Peyer's patch (tissue), 4 donors: ENCODE results near the gene GNAO1. TPM values are rescaled to one million over a fixed set of nuclear protein-coding genes. Genes with fewer than 3 reads are reported as not detected.

Experiments used
- DNase-seq, 3 donors: peaks; one replicate each; pipeline ENCODE4 v3.0.0-alpha.2; 2017 to 2019
- H3K27ac ChIP-seq, 4 donors: fragments of 200-600 bp; sonication (generic); one replicate each; pipeline ENCODE4 v1.5.1; 2016 to 2019
- H3K27me3 ChIP-seq, 2 donors: fragments of 200-600 bp; sonication (generic); one replicate each; pipeline ENCODE4 v1.5.1; 2019
- H3K36me3 ChIP-seq, 3 donors: fragments of 200-600 bp; sonication (generic); one replicate each; pipeline ENCODE4 v1.5.1; 2016 to 2019
- H3K4me1 ChIP-seq, 4 donors: fragments of 200-600 bp; sonication (generic); one replicate each; pipeline ENCODE4 v1.5.1; 2016 to 2019
- H3K4me3 ChIP-seq, 4 donors: fragments of 200-600 bp; sonication (generic); 1 replicate in 3 of 4; 2 replicates in 1 of 4; pipeline ENCODE4 v1.5.1; 2016 to 2019; ENCODE audit warnings: mild to moderate bottlenecking in 1 of 4
- H3K9me3 ChIP-seq, 4 donors: fragments of 200-600 bp; sonication (generic); one replicate each; pipeline ENCODE4 v1.5.1; 2016 to 2019; ENCODE audit warnings: mild to moderate bottlenecking in 1 of 4
- POLR2A ChIP-seq, 2 donors: fragments of 450-650 bp; IDR thresholded peaks; one replicate each; pipeline ENCODE4 v1.5.1; 2017; ENCODE audit warnings: antibody characterized with exemption in 2 of 2, mild to moderate bottlenecking in 2 of 2, moderate library complexity in 2 of 2
- total RNA-seq, 4 donors: library from RNA; depleted of rRNA; stranded (reverse); fragments of >200 nt; gene quantifications; one replicate each; pipeline ENCODE4 v1.1.0, GENCODE V29; 2016
- TF ChIP-seq, protein P1 (sequence below), 6 experiments: fragments of 450-650 bp in 4 of 6; fragments of 200-600 bp in 2 of 6; sonication (generic) in 1 of 6; IDR thresholded peaks; one replicate each; pipeline ENCODE4 v1.5.1; 2017 to 2019; ENCODE audit warnings: antibody characterized with exemption in 6 of 6, mild to moderate bottlenecking in 3 of 6, moderate library complexity in 1 of 6

The GNAO1 gene
- total RNA-seq, 4 donors from 2014 or later = 6.3 to 39.6 (median 7.3) TPM

DNA sequence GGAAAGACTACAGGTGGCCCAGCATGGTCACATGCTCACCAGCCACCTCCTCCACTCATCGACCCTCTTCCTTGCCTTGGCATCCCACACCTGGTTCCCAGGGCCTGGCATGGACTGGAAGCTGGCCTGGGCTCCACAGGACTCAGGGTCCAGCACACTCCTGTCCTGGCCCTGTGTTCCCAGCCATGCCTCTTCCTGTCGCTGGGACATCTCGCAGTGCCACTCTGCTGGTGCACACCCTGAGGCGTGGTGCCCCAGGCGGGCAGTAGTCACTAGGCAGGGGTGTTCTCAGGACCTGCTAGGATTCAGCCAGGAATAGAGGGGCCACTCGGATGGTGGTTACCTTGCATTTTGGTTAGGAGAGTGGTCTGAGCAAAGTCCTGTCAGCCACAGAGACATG is 134.7 kb downstream of the GNAO1 start:
- Histone ChIP-seq H3K9me3 (no peaks in the 10 kb centered on the region), H3K36me3 (no peaks in the 10 kb centered on the region), H3K4me3 (no peak overlapping the region), H3K4me1 (no peaks in the 10 kb centered on the region), H3K27me3 (no peaks in the 10 kb centered on the region), H3K27ac (no peak overlapping the region)
- TF ChIP-seq, protein P1, sequence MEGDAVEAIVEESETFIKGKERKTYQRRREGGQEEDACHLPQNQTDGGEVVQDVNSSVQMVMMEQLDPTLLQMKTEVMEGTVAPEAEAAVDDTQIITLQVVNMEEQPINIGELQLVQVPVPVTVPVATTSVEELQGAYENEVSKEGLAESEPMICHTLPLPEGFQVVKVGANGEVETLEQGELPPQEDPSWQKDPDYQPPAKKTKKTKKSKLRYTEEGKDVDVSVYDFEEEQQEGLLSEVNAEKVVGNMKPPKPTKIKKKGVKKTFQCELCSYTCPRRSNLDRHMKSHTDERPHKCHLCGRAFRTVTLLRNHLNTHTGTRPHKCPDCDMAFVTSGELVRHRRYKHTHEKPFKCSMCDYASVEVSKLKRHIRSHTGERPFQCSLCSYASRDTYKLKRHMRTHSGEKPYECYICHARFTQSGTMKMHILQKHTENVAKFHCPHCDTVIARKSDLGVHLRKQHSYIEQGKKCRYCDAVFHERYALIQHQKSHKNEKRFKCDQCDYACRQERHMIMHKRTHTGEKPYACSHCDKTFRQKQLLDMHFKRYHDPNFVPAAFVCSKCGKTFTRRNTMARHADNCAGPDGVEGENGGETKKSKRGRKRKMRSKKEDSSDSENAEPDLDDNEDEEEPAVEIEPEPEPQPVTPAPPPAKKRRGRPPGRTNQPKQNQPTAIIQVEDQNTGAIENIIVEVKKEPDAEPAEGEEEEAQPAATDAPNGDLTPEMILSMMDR (IDR thresholded peaks at IDR 0.05) = no peak
- no peak for DNase-seq

- TF ChIP-seq, protein P1 (IDR thresholded peaks at IDR 0.05) = no peak
- TF ChIP-seq POLR2A (IDR thresholded peaks at IDR 0.05) = no peak
- DNase-seq = no peak
- H3K4me1 ChIP-seq = no peaks in the 10 kb centered on the region
- no peaks in the 10 kb centered on the region for H3K27me3 ChIP-seq
- H3K27ac ChIP-seq = no peak overlapping the region
- no peak overlapping the region for H3K4me3 ChIP-seq
- no peaks in the 10 kb centered on the region for H3K9me3 ChIP-seq
- no peaks in the 10 kb centered on the region for H3K36me3 ChIP-seq
Measured at GRCh38 chr16:56327071-56327928, 136.0 kb downstream of the GNAO1 start.

DNA sequence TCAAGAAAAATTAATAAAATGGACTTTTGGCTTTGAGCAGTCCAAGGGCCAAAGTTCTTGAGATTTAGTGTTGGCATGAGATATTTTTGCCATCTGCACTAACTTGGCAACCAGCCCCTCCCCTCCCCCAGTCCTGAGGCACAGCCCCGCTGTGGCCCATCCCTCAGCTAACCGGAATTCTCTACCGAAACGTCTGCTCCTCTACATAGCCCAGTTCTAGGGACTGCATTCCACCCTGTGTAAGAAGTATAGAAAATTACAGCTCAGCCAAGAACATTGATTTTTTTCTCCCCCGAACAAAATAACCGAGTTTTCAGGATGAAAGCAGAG is 136.6 kb downstream of the GNAO1 start:
- Histone ChIP-seq H3K4me3 (no peak overlapping the region), H3K36me3 (no peaks in the 10 kb centered on the region), H3K27ac (no peak overlapping the region), H3K27me3 (no peaks in the 10 kb centered on the region), H3K4me1 (no peaks in the 10 kb centered on the region), H3K9me3 (no peaks in the 10 kb centered on the region)
- no peak for DNase-seq
- TF ChIP-seq, protein P1 (IDR thresholded peaks at IDR 0.05) = no peak
- TF ChIP-seq POLR2A (IDR thresholded peaks at IDR 0.05) = no peak

DNA sequence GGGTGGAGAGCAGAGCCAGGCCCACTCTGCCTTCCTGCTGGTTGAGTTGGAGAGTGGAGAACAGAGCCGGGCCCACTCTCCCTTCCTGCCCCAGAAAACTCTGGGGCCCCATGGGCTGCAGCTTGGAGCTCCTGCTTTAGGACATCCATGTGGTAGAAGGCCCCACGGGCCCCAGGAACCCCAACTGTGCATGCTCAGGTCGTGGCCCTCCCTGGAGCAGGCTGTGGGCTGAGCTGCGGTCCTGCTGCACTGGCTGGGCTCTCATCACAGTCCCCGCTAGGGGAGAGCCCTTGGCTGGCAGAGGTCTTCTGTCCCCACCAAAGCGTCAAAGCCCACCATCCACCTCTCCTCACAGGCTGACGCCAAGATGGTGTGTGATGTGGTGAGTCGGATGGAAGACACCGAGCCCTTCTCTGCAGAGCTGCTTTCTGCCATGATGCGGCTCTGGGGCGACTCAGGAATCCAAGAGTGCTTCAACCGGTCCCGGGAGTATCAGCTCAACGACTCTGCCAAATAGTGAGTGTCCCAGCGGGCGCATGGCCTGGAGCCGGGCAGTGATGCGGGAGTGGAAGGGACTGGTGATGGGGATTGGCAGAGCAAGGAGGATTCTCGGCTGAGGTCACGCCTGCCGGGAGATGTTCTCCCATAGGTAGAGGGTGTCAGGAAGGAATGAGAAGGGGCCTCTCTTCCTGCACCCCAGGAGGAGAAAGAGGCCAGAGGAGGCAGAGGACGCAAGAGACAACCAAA is 137.2 kb downstream of the GNAO1 start:
- Histone ChIP-seq H3K27ac (no peak overlapping the region), H3K4me3 (no peak overlapping the region), H3K36me3 (no peaks in the 10 kb centered on the region), H3K4me1 (no peaks in the 10 kb centered on the region), H3K27me3 (no peaks in the 10 kb centered on the region), H3K9me3 (no peaks in the 10 kb centered on the region)
- no peak for TF ChIP-seq POLR2A (IDR thresholded peaks at IDR 0.05)
- TF ChIP-seq, protein P1 (IDR thresholded peaks at IDR 0.05) = no peak
- DNase-seq = no peak

GRCh38 chr16:56329887-56330286 is 138.6 kb downstream of the GNAO1 start:
- Histone ChIP-seq H3K27ac (no peak overlapping the region), H3K4me3 (no peak overlapping the region), H3K36me3 (peaks cover 0 to 4% (median 0%) of the 10 kb centered on the region in 3 donors), H3K9me3 (no peaks in the 10 kb centered on the region), H3K4me1 (no peaks in the 10 kb centered on the region), H3K27me3 (no peaks in the 10 kb centered on the region)
- TF ChIP-seq, protein P1 (IDR thresholded peaks at IDR 0.05) = no peak
- TF ChIP-seq POLR2A (IDR thresholded peaks at IDR 0.05) = no peak
- DNase-seq = no peak
